GM12878 (cell line): Measurements from ENCODE around the gene NEO1. TPM values are rescaled to one million over a fixed set of nuclear protein-coding genes. Genes with fewer than 3 reads are reported as not detected.

Experiments
- ATAC-seq: fragments of 200-7000 bp; cut with Tn5 transposase; 3 replicates; pipeline ENCODE4 v1.9.1; 2020; ENCODE audit warnings: mild to moderate bottlenecking, moderate library complexity
- BruUV-seq: library from RNA; stranded (reverse); fragments of 400-500 nt; replicated peaks from 2 replicates; lab custom pipeline; 2021; lab: Mats Ljungman, UMichigan
- CTCF ChIA-PET: fragments of 300-600 bp; sonication (Branson Sonifier 250); formaldehyde crosslinking; extraction: SDS; loops from one replicate; lab custom pipeline; 2021; ENCODE audit warnings: inconsistent platforms; lab: Yijun Ruan, JAX
- POLR2A ChIA-PET: fragments of 350-600 bp; formaldehyde crosslinking; extraction: SDS; loops from one replicate; lab custom pipeline; 2021; ENCODE audit warnings: inconsistent platforms; lab: Charles Lee
- RAD21 ChIA-PET: fragments of 300-600 bp; sonication (Branson Sonifier 250); formaldehyde crosslinking; loops from one replicate; lab custom pipeline; 2023; ENCODE audit warnings: antibody characterized with exemption; ENCODE audit not compliant: unreplicated experiment; lab: Charles Lee
- SMC1A ChIA-PET: fragments of 300-600 bp; sonication (Branson Sonifier 250); formaldehyde crosslinking; loops from one replicate; lab custom pipeline; 2023; ENCODE audit not compliant: unreplicated experiment, uncharacterized antibody; lab: Charles Lee
- DNase-seq: peaks from one replicate; pipeline ENCODE4 v3.0.0-alpha.2; 2011; ENCODE audit warnings: low read depth, low spot score
- FAIRE-seq: peaks from 3 replicates; lab custom pipeline; 2011; peaks lifted over from hg19 to GRCh38; lab: Jason Lieb, UNC
- H2AFZ ChIP-seq: 2 replicates; pipeline ENCODE4 v1.6.0; 2011; ENCODE audit warnings: low read depth, low read length, control low read depth; ENCODE audit not compliant: control insufficient read depth
- H3K27ac ChIP-seq: 2 replicates; pipeline ENCODE4 v1.5.1; 2011; ENCODE audit warnings: control low read depth; ENCODE audit not compliant: control insufficient read depth, insufficient read depth
- H3K27me3 ChIP-seq, 2 experiments: replicated peaks in 1 of 2; 2 replicates each; pipeline versions ENCODE4 v1.6.0 to v1.6.1; 2011; ENCODE audit warnings: low read length in 1 of 2; ENCODE audit not compliant: control insufficient read depth in 2 of 2, insufficient read depth in 2 of 2
- H3K36me3 ChIP-seq, 2 experiments: 2 replicates each; pipeline ENCODE4 v1.5.1; 2011; ENCODE audit warnings: low read length in 1 of 2; ENCODE audit not compliant: control insufficient read depth in 2 of 2, insufficient read depth in 2 of 2
- H3K4me1 ChIP-seq: 2 replicates; pipeline ENCODE4 v1.6.1; 2011; ENCODE audit warnings: mild to moderate bottlenecking, low read length, moderate library complexity, mixed read lengths; ENCODE audit not compliant: control insufficient read depth, insufficient read depth
- H3K4me2 ChIP-seq: 2 replicates; pipeline ENCODE4 v1.6.0; 2011; ENCODE audit warnings: control low read depth; ENCODE audit not compliant: control insufficient read depth, insufficient read depth
- H3K4me3 ChIP-seq: fragments of 200-600 bp; sonication (generic); 2 replicates; pipeline ENCODE4 v1.5.1; 2016
- H3K79me2 ChIP-seq: 2 replicates; pipeline ENCODE4 v1.6.0; 2011; ENCODE audit warnings: low read length; ENCODE audit not compliant: control insufficient read depth, insufficient read depth
- H3K9ac ChIP-seq: 2 replicates; pipeline ENCODE4 v1.8.0; 2011; ENCODE audit warnings: low read length, control low read depth, mixed read lengths; ENCODE audit not compliant: control insufficient read depth, insufficient read depth
- H3K9me3 ChIP-seq: replicated peaks from 3 replicates; pipeline ENCODE4 v1.5.1; 2011; ENCODE audit warnings: mild to moderate bottlenecking, low read length; ENCODE audit not compliant: control insufficient read depth, insufficient read depth
- H4K20me1 ChIP-seq: 2 replicates; pipeline ENCODE4 v1.6.0; 2011; ENCODE audit not compliant: control insufficient read depth, insufficient read depth
- ATF2 ChIP-seq: IDR thresholded peaks from 2 replicates; pipeline ENCODE4 v1.6.1; 2012; ENCODE audit warnings: low read length, inconsistent platforms
- BCL11A ChIP-seq: IDR thresholded peaks from 2 replicates; pipeline ENCODE4 v1.6.1; 2011; ENCODE audit warnings: low read depth, low read length
- BCLAF1 ChIP-seq: fragments of 450-650 bp; IDR thresholded peaks from 2 replicates; pipeline ENCODE4 v1.6.1; 2017; ENCODE audit warnings: antibody characterized with exemption, mild to moderate bottlenecking, moderate library complexity
- LARP7 ChIP-seq: fragments of 450-650 bp; IDR thresholded peaks from 2 replicates; pipeline ENCODE4 v1.6.1; 2017; ENCODE audit warnings: mild to moderate bottlenecking
- MEF2A ChIP-seq: IDR thresholded peaks from 2 replicates; pipeline ENCODE4 v1.6.1; 2011; ENCODE audit warnings: low read depth, mild to moderate bottlenecking, low read length, moderate library complexity; ENCODE audit not compliant: insufficient read depth
- MLLT1 ChIP-seq: fragments of 450-650 bp; IDR thresholded peaks from 2 replicates; pipeline ENCODE4 v1.6.1; 2016; ENCODE audit warnings: mild to moderate bottlenecking
- MTA2 ChIP-seq: fragments of 450-650 bp; IDR thresholded peaks from 2 replicates; pipeline ENCODE4 v1.6.1; 2016; ENCODE audit warnings: low read depth, mild to moderate bottlenecking, moderate library complexity
- NBN ChIP-seq: fragments of 450-650 bp; IDR thresholded peaks from 2 replicates; pipeline ENCODE4 v1.6.1; 2016
- NR2C1 ChIP-seq: fragments of 450-650 bp; IDR thresholded peaks from 2 replicates; pipeline ENCODE4 v1.6.1; 2017; ENCODE audit warnings: antibody characterized with exemption, mild to moderate bottlenecking, moderate library complexity
- POLR2A ChIP-seq: IDR thresholded peaks from 2 replicates; pipeline ENCODE4 v1.6.1; 2011; ENCODE audit warnings: low read depth, mild to moderate bottlenecking, low read length
- RELA ChIP-seq: fragments of 450-650 bp; IDR thresholded peaks from 2 replicates; pipeline ENCODE4 v1.8.0; 2014; ENCODE audit warnings: borderline replicate concordance; ENCODE audit not compliant: partially characterized antibody
- WGBS: methylation state at CpG from one replicate; pipeline ENCODE4 v1.1.6; 2016; ENCODE audit warnings: low lambda C conversion rate; ENCODE audit not compliant: insufficient replicate concordance, insufficient coverage; ENCODE audit errors: missing lambda C conversion rate; 5-methylcytosine and 5-hydroxymethylcytosine counted together
- in situ Hi-C: fragments of 300-500 bp; cut with MboI; formaldehyde crosslinking; loops from 9 replicates; pipeline ENCODE4 v1.14.3; 2018; ENCODE audit warnings: mixed read lengths
- intact Hi-C: fragments of 100-400 bp; cut with micrococcal nuclease; formaldehyde crosslinking; loops from one replicate; pipeline ENCODE4 v1.14.2; 2022; ENCODE audit not compliant: unreplicated experiment
- polyA plus RNA-seq, 11 experiments: library from polyadenylated mRNA; depleted of rRNA in 4 of 11; unstranded in 6 of 11; stranded (reverse) in 5 of 11; fragments of >200 nt; fragmentation: Nextera tagmentation in 4 of 11; fragmentation: Illumina TruSeq in 1 of 11; extraction: Ambion mirVana in 4 of 11; extraction: Trizol in 1 of 11; gene quantifications; 1 replicate in 1 of 11; 2 replicates in 10 of 11; pipeline versions ENCODE4 v1.2.1 to v1.2.3, GENCODE V29; 2011 to 2016; ENCODE audit warnings: inconsistent platforms in 2 of 11, missing spikeins in 2 of 11, low read depth in 1 of 11
- total RNA-seq, 4 experiments: library from RNA; depleted of rRNA in 3 of 4; stranded (reverse); fragments of >200 nt in 3 of 4; fragmentation: Illumina TruSeq in 1 of 4; extraction: Trizol in 1 of 4; gene quantifications; 2 replicates each; pipeline versions ENCODE4 v1.2.1 to v1.2.3, GENCODE V29; 2013 to 2021

Gene NEO1
- total and polyA plus RNA-seq, 10 of the 15 experiments (the other 5 are each of a cell fraction or from before 2014, with no cell fraction given): 0.03 to 2.0 (median 0.32) TPM

GRCh38 chr15:73009066-73010056 is 42.9 kb upstream of the NEO1 start:
- Histone ChIP-seq H3K27ac (no peak overlapping the region), H4K20me1 (no peaks in the 10 kb centered on the region), H3K9me3 (no peaks in the 10 kb centered on the region), H3K36me3 (no peaks in the 10 kb centered on the region), H3K4me1 (no peaks in the 10 kb centered on the region), H3K4me3 (no peak overlapping the region)
- SMC1A ChIA-PET: no interaction called here
- CTCF ChIA-PET: interaction anchor here (0.6 kb wide), 1 partner anchor 48 kb away, joined by 3 read pairs; no protein-coding TSS in a partner anchor
- no TSS peak for BruUV-seq
- FAIRE-seq (no peak), DNase-seq (no peak)
- POLR2A ChIA-PET: no interaction called here
- intact Hi-C loops: no loop called here
- no peak for TF ChIP-seq BCL11A
- no peak for TF ChIP-seq BCLAF1
- no peak for TF ChIP-seq LARP7
- no peak for TF ChIP-seq NR2C1
- no peak for TF ChIP-seq MTA2
- no peak for TF ChIP-seq MEF2A
- no peak for TF ChIP-seq RELA
- no peak for TF ChIP-seq ATF2
- TF ChIP-seq POLR2A: no peak
- no peak for TF ChIP-seq MLLT1
- no peak for TF ChIP-seq NBN
- TF ChIP-seq, all 136 proteins: peak for 0
- Histone ChIP-seq H2AFZ (no peak overlapping the region), H3K79me2 (no peaks in the 10 kb centered on the region), H3K27me3 (peaks cover 1 to 4% of the 10 kb centered on the region in 2 experiments; a peak in 1 of 4 replicates), H3K9ac (no peak overlapping the region), H3K4me2 (no peak overlapping the region)
- in situ Hi-C loops: no loop called here
- RAD21 ChIA-PET: no interaction called here
- ATAC-seq: no peak
- WGBS: 55% methylated on average over 13 of the region's 13 CpGs
